Hepatocyte (in vitro differentiated cells): ENCODE results near the gene PTPRD. TPM values are rescaled to one million over a fixed set of nuclear protein-coding genes. Genes with fewer than 3 reads are reported as not detected.
"Not testable (repeated sequence)": the region's sequence is repeated elsewhere in the genome, so short reads cannot be mapped to it uniquely, and the experiment has no call there.

ENCODE experiments used
- DNase-seq: peaks from one replicate; pipeline ENCODE4 v3.0.0-alpha.2; 2016; ENCODE audit warnings: low spot score
- H2AFZ ChIP-seq: fragments of 200-600 bp; sonication (generic); 2 replicates; pipeline ENCODE4 v1.6.0; 2016; ENCODE audit warnings: antibody characterized with exemption, mild to moderate bottlenecking
- H3K27ac ChIP-seq: fragments of 200-600 bp; sonication (generic); 2 replicates; pipeline ENCODE4 v1.5.1; 2016; ENCODE audit warnings: mild to moderate bottlenecking
- H3K27me3 ChIP-seq: fragments of 200-600 bp; sonication (generic); 2 replicates; pipeline ENCODE4 v1.6.1; 2016
- H3K36me3 ChIP-seq: fragments of 200-600 bp; sonication (generic); replicated peaks from 2 replicates; pipeline ENCODE4 v1.5.1; 2016; ENCODE audit warnings: low read depth; ENCODE audit not compliant: insufficient read depth
- H3K4me1 ChIP-seq: fragments of 200-600 bp; sonication (generic); 2 replicates; pipeline ENCODE4 v1.5.1; 2016; ENCODE audit warnings: mild to moderate bottlenecking, moderate library complexity; ENCODE audit not compliant: insufficient read depth
- H3K4me2 ChIP-seq: fragments of 200-600 bp; sonication (generic); 2 replicates; pipeline ENCODE4 v1.6.0; 2016
- H3K4me3 ChIP-seq: fragments of 200-600 bp; sonication (generic); 2 replicates; pipeline ENCODE4 v1.5.1; 2016; ENCODE audit warnings: mild to moderate bottlenecking
- H3K79me2 ChIP-seq: fragments of 200-600 bp; sonication (generic); 2 replicates; pipeline ENCODE4 v1.6.0; 2017; ENCODE audit warnings: mild to moderate bottlenecking
- H3K9me2 ChIP-seq: fragments of 200-600 bp; sonication (generic); replicated peaks from 2 replicates; pipeline ENCODE4 v1.6.0; 2017; ENCODE audit warnings: mild to moderate bottlenecking; ENCODE audit not compliant: insufficient read depth
- H3K9me3 ChIP-seq: fragments of 200-600 bp; sonication (generic); 2 replicates; pipeline ENCODE4 v1.5.1; 2016; ENCODE audit warnings: low read depth, mild to moderate bottlenecking
- H4K20me1 ChIP-seq: fragments of 200-600 bp; sonication (generic); 2 replicates; pipeline ENCODE4 v1.6.0; 2016; ENCODE audit warnings: mild to moderate bottlenecking; ENCODE audit not compliant: insufficient read depth, poor library complexity, severe bottlenecking
- EZH2 ChIP-seq: fragments of 200-600 bp; sonication (generic); IDR thresholded peaks from 2 replicates; pipeline ENCODE4 v1.6.1; 2016; ENCODE audit warnings: antibody characterized with exemption, mild to moderate bottlenecking, borderline replicate concordance
- EZH2phosphoT487 ChIP-seq: fragments of 200-600 bp; sonication (generic); IDR thresholded peaks from one replicate; pipeline ENCODE4 v1.6.1; 2018; ENCODE audit warnings: antibody characterized with exemption, mild to moderate bottlenecking, low read depth, moderate library complexity; ENCODE audit not compliant: unreplicated experiment, severe bottlenecking
- WGBS: methylation state at CpG from one replicate; pipeline ENCODE4 v1.1.6; 2016; ENCODE audit warnings: low lambda C conversion rate; ENCODE audit errors: missing lambda C conversion rate; 5-methylcytosine and 5-hydroxymethylcytosine counted together
- polyA plus RNA-seq: library from polyadenylated mRNA; unstranded; fragments of >200 nt; fragmentation: Nextera tagmentation; extraction: Ambion mirVana; gene quantifications from 2 replicates; pipeline ENCODE4 v1.2.1, GENCODE V29; 2016
- total RNA-seq: library from RNA; depleted of rRNA; stranded (reverse); fragments of >200 nt; gene quantifications from 2 replicates; pipeline ENCODE4 v1.2.3, GENCODE V29; 2014
- TF ChIP-seq, protein P1 (sequence below): fragments of 200-600 bp; sonication (generic); IDR thresholded peaks from 2 replicates; pipeline ENCODE4 v1.5.1; 2016; ENCODE audit warnings: antibody characterized with exemption, mild to moderate bottlenecking; ENCODE audit not compliant: poor library complexity

PTPRD gene
- total and polyA plus RNA-seq, 2 experiments from 2014 or later, result 6.5 to 77.6 TPM

DNA sequence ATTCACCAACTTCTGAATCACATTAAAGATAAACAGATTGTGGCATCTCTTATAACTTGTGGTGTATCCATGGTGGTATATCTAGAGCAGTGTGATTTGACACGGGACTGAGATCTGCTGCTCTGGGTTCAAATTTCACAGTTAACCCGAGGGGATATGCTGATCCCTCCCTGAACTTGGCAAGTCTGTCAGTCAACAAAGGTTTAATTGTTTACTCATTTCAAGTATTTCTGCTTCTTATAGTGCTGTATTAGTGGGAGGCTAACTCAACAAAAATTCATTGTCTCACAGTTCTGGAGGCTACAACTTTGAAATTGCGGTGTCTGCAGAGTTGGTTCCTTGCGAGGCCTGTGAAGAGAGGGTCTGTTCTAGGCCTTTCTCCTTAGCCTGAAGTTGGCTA is 1175.2 kb downstream of the PTPRD start:
- TF ChIP-seq, protein P1, sequence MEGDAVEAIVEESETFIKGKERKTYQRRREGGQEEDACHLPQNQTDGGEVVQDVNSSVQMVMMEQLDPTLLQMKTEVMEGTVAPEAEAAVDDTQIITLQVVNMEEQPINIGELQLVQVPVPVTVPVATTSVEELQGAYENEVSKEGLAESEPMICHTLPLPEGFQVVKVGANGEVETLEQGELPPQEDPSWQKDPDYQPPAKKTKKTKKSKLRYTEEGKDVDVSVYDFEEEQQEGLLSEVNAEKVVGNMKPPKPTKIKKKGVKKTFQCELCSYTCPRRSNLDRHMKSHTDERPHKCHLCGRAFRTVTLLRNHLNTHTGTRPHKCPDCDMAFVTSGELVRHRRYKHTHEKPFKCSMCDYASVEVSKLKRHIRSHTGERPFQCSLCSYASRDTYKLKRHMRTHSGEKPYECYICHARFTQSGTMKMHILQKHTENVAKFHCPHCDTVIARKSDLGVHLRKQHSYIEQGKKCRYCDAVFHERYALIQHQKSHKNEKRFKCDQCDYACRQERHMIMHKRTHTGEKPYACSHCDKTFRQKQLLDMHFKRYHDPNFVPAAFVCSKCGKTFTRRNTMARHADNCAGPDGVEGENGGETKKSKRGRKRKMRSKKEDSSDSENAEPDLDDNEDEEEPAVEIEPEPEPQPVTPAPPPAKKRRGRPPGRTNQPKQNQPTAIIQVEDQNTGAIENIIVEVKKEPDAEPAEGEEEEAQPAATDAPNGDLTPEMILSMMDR, result no peak
- TF ChIP-seq EZH2 (no peak), EZH2phosphoT487 (no peak)
- Histone ChIP-seq H3K4me1 (no peaks in the 10 kb centered on the region), H3K27me3 (no peaks in the 10 kb centered on the region), H3K27ac (no peak overlapping the region), H3K9me3 (no peaks in the 10 kb centered on the region), H4K20me1 (no peaks in the 10 kb centered on the region), H3K36me3 (no peaks in the 10 kb centered on the region), H3K4me2 (no peak overlapping the region), H3K79me2 (no peaks in the 10 kb centered on the region), H2AFZ (no peak overlapping the region), H3K9me2 (no peaks in the 10 kb centered on the region), H3K4me3 (no peak overlapping the region)
- WGBS, result 72% methylated on average over 4 of the region's 4 CpGs
- no peak for DNase-seq

DNA sequence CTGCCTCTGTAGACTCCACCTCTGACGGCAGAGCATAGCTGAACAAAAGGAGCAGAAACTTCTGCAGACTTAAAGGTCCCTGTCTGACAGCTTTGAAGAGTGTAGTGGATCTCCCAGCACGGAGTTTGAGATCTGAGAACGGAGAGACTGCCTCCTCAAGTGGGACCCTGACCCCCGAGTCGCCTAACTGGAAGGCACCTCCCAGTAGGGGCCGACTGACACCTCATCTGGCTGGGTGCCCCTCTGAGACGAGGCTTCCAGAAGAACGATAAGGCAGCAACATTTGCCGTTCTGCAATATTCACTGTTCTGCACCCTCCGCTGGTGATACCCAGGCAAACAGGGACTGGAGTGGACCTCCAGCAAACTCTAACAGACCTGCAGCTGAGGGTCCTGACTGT is 1186.3 kb downstream of the PTPRD start:
- not testable (repeated sequence) for H3K27me3 ChIP-seq, H2AFZ ChIP-seq, H3K4me1 ChIP-seq, H3K27ac ChIP-seq, H4K20me1 ChIP-seq, H3K9me3 ChIP-seq, H3K36me3 ChIP-seq, DNase-seq, H3K4me2 ChIP-seq, H3K4me3 ChIP-seq, H3K79me2 ChIP-seq, H3K9me2 ChIP-seq
- 96% methylated on average over 10 of the region's 10 CpGs for WGBS

GRCh38 chr9:9412241-9412640 is 1200.6 kb downstream of the PTPRD start:
- no peaks in the 10 kb centered on the region for H3K79me2 ChIP-seq
- H3K36me3 ChIP-seq, result no peaks in the 10 kb centered on the region
- no peaks in the 10 kb centered on the region for H3K27me3 ChIP-seq
- 96% methylated on average over 3 of the region's 3 CpGs for WGBS
- H3K4me1 ChIP-seq, result no peaks in the 10 kb centered on the region
- no peaks in the 10 kb centered on the region for H3K9me2 ChIP-seq
- no peak overlapping the region for H3K4me3 ChIP-seq
- no peak for DNase-seq
- no peaks in the 10 kb centered on the region for H4K20me1 ChIP-seq
- H3K9me3 ChIP-seq, result no peaks in the 10 kb centered on the region
- H3K27ac ChIP-seq, result no peak overlapping the region
- H2AFZ ChIP-seq, result no peak overlapping the region
- no peak overlapping the region for H3K4me2 ChIP-seq
- TF ChIP-seq, protein P1, result no peak
- TF ChIP-seq EZH2 (no peak), EZH2phosphoT487 (no peak)

DNA sequence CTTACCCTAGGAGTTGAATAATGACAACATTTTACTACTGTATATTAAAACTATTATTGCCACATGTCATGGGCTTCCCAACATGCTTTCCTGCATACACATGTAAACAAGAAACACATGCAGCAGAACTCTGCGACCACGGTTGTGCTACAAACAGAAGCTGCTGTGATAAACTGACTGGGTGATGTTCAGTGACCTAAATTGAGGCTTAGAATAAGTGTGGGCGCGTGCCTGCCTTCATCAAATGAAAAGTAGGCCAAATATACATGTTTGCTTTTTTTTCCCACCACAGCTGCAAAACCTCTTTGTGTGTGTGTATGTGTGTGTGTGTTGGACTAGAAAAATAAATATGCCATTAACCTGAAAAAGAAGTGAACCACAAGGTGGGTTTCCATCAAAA is 1202.1 kb downstream of the PTPRD start:
- DNase-seq, result no peak
- H3K9me2 ChIP-seq, result no peaks in the 10 kb centered on the region
- H3K79me2 ChIP-seq, result no peaks in the 10 kb centered on the region
- no peak overlapping the region for H3K27ac ChIP-seq
- H3K4me3 ChIP-seq, result no peak overlapping the region
- no peak overlapping the region for H2AFZ ChIP-seq
- H4K20me1 ChIP-seq, result no peaks in the 10 kb centered on the region
- no peaks in the 10 kb centered on the region for H3K9me3 ChIP-seq
- H3K27me3 ChIP-seq, result no peaks in the 10 kb centered on the region
- 68% methylated on average over 4 of the region's 4 CpGs for WGBS
- H3K4me2 ChIP-seq, result no peak overlapping the region
- no peaks in the 10 kb centered on the region for H3K4me1 ChIP-seq
- no peaks in the 10 kb centered on the region for H3K36me3 ChIP-seq
- no peak for TF ChIP-seq EZH2phosphoT487
- TF ChIP-seq EZH2, result no peak
- TF ChIP-seq, protein P1, result no peak
